Astrocyte (in vitro differentiated cells and primary cell): ENCODE results near the gene NKD1. TPM values are rescaled to one million over a fixed set of nuclear protein-coding genes. Genes with fewer than 3 reads are reported as not detected.

Source experiments
- DNase-seq: peaks from one replicate; pipeline ENCODE4 v3.0.0-alpha.2; 2010; ENCODE audit warnings: low read depth
- FAIRE-seq: peaks from 2 replicates; lab custom pipeline; 2011; peaks lifted over from hg19 to GRCh38; lab: Jason Lieb, UNC
- H2AFZ ChIP-seq: 2 replicates; pipeline ENCODE4 v1.6.0; 2012; ENCODE audit warnings: low read depth, low read length, inconsistent platforms
- H3K27ac ChIP-seq: 2 replicates; pipeline ENCODE4 v1.5.1; 2011; ENCODE audit warnings: low read depth, low read length, inconsistent platforms
- H3K27me3 ChIP-seq: 2 replicates; pipeline ENCODE4 v1.6.0; 2011; ENCODE audit warnings: low read length, inconsistent platforms; ENCODE audit not compliant: insufficient read depth
- H3K36me3 ChIP-seq: 2 replicates; pipeline ENCODE4 v1.5.1; 2011; ENCODE audit warnings: low read length, inconsistent platforms; ENCODE audit not compliant: insufficient read depth
- H3K4me1 ChIP-seq: 2 replicates; pipeline ENCODE4 v1.5.1; 2011; ENCODE audit warnings: low read length, inconsistent platforms; ENCODE audit not compliant: insufficient read depth
- H3K4me2 ChIP-seq: 2 replicates; pipeline ENCODE4 v1.6.0; 2012; ENCODE audit warnings: low read length, inconsistent platforms
- H3K4me3 ChIP-seq: 2 replicates; pipeline ENCODE4 v1.5.1; 2011; ENCODE audit warnings: low read depth, mild to moderate bottlenecking, low read length, inconsistent platforms; ENCODE audit not compliant: insufficient read depth
- H3K79me2 ChIP-seq: 2 replicates; pipeline ENCODE4 v1.6.0; 2012; ENCODE audit warnings: mild to moderate bottlenecking, low read length, inconsistent platforms; ENCODE audit not compliant: insufficient read depth
- H3K9ac ChIP-seq: 2 replicates; pipeline ENCODE4 v1.6.0; 2012; ENCODE audit warnings: mild to moderate bottlenecking, low read length, inconsistent platforms
- H3K9me3 ChIP-seq: 2 replicates; pipeline ENCODE4 v1.5.1; 2012; ENCODE audit warnings: low read depth, mild to moderate bottlenecking, low read length, inconsistent platforms; ENCODE audit not compliant: insufficient read depth
- H4K20me1 ChIP-seq: 2 replicates; pipeline ENCODE4 v1.6.0; 2012; ENCODE audit warnings: low read length, inconsistent platforms; ENCODE audit not compliant: insufficient read depth
- H3K27ac Mint-ChIP-seq: one replicate; pipeline ENCODE4 v1.8.0; 2021; ENCODE audit warnings: mild to moderate bottlenecking, mixed read lengths; ENCODE audit not compliant: unreplicated experiment
- H3K27me3 Mint-ChIP-seq: one replicate; pipeline ENCODE4 v1.8.0; 2021; ENCODE audit warnings: low read depth, mixed read lengths; ENCODE audit not compliant: unreplicated experiment
- H3K36me3 Mint-ChIP-seq: one replicate; pipeline ENCODE4 v1.8.0; 2021; ENCODE audit warnings: low read depth, mixed read lengths; ENCODE audit not compliant: unreplicated experiment
- H3K4me1 Mint-ChIP-seq: one replicate; pipeline ENCODE4 v1.8.0; 2021; ENCODE audit warnings: low read depth, mixed read lengths; ENCODE audit not compliant: unreplicated experiment
- H3K4me3 Mint-ChIP-seq: one replicate; pipeline ENCODE4 v1.8.0; 2021; ENCODE audit warnings: mild to moderate bottlenecking, moderate library complexity, mixed read lengths; ENCODE audit not compliant: unreplicated experiment
- H3K9me3 Mint-ChIP-seq: one replicate; pipeline ENCODE4 v1.8.0; 2021; ENCODE audit warnings: mild to moderate bottlenecking, mixed read lengths; ENCODE audit not compliant: unreplicated experiment
- EZH2 ChIP-seq: IDR thresholded peaks from 2 replicates; pipeline ENCODE4 v1.6.1; 2012; ENCODE audit warnings: mild to moderate bottlenecking, low read length, inconsistent platforms; ENCODE audit not compliant: insufficient read depth
- total RNA-seq: library from RNA; stranded (reverse); gene quantifications from 2 replicates; pipeline ENCODE4 v1.2.1, GENCODE V29; 2021
- TF ChIP-seq, protein P1 (sequence below): IDR thresholded peaks from 2 replicates; pipeline ENCODE4 v1.5.1; 2011; ENCODE audit warnings: low read depth, mild to moderate bottlenecking, inconsistent platforms, low read length, moderate library complexity; ENCODE audit not compliant: insufficient read depth

The NKD1 gene
- total RNA-seq, 1 donor from 2014 or later, result 9.1 TPM

DNA sequence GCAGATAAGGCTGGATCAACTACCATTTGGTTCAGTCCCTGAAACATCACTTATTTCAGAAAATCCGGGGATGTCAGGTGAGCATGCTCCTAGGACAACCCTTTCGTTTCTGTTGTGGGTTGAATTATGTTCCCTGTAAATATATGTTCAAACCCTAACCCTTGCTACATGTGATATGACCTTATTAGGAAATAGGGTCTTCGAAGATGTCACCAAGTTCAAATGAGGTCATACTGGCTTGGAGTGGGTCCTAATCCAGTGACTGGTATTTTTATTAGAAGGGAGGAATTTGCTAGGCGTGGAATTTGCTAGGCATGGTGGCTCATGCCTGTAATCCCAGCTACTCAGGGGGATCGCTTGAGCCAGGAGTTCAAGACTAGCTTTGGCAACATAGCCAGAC lies 111.6 kb downstream of the NKD1 start:
- no peak overlapping the region for H3K27ac ChIP-seq
- H3K9ac ChIP-seq, result no peak overlapping the region
- no peak for DNase-seq
- Mint-ChIP-seq H3K27ac (no peak overlapping the region), H3K4me3 (no peak overlapping the region), H3K9me3 (peaks cover 2% of the 10 kb centered on the region), H3K27me3 (peaks cover 24% of the 10 kb centered on the region), H3K4me1 (no peaks in the 10 kb centered on the region), H3K36me3 (no peaks in the 10 kb centered on the region)
- TF ChIP-seq EZH2, result no peak
- TF ChIP-seq, protein P1, sequence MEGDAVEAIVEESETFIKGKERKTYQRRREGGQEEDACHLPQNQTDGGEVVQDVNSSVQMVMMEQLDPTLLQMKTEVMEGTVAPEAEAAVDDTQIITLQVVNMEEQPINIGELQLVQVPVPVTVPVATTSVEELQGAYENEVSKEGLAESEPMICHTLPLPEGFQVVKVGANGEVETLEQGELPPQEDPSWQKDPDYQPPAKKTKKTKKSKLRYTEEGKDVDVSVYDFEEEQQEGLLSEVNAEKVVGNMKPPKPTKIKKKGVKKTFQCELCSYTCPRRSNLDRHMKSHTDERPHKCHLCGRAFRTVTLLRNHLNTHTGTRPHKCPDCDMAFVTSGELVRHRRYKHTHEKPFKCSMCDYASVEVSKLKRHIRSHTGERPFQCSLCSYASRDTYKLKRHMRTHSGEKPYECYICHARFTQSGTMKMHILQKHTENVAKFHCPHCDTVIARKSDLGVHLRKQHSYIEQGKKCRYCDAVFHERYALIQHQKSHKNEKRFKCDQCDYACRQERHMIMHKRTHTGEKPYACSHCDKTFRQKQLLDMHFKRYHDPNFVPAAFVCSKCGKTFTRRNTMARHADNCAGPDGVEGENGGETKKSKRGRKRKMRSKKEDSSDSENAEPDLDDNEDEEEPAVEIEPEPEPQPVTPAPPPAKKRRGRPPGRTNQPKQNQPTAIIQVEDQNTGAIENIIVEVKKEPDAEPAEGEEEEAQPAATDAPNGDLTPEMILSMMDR, result no peak
- no peaks in the 10 kb centered on the region for H3K79me2 ChIP-seq
- H3K4me3 ChIP-seq, result no peak overlapping the region
- no peaks in the 10 kb centered on the region for H3K36me3 ChIP-seq
- no peak for FAIRE-seq
- H4K20me1 ChIP-seq, result no peaks in the 10 kb centered on the region
- no peak overlapping the region for H3K4me2 ChIP-seq
- H3K27me3 ChIP-seq, result no peaks in the 10 kb centered on the region
- H3K9me3 ChIP-seq, result no peaks in the 10 kb centered on the region
- H2AFZ ChIP-seq, result no peak overlapping the region
- no peaks in the 10 kb centered on the region for H3K4me1 ChIP-seq

DNA sequence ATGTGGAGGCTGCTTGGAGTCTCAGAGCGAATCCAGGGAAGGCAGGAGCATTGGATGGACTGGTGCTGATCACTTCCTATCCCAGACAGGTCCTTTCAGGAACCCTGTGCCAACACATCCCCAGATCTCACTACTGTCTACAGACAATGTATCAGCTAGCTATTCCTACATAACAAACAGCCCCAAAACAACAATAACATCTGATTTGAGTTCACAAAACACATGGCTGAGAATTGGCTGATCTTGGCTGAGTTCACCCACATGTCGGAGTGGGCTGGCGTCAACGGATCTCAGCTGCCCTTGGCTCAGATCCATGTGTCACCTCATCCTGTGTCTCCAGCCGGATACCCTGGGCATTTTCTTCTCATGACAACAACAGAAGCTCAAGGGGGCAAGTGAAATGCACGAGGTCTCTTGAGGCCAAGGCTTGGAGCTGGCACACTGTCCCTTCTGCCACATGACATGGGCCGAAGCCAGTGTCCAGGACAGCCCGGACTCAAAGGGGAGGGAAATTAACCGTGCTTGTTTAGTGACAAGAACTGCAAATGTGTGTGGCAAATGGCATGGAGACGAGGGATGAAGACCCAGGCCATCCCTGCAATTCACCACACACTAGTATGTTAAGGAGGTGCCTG lies 114.2 kb downstream of the NKD1 start:
- Mint-ChIP-seq H3K36me3 (no peaks in the 10 kb centered on the region), H3K9me3 (peaks cover 2% of the 10 kb centered on the region), H3K4me1 (no peaks in the 10 kb centered on the region), H3K27me3 (peaks cover 14% of the 10 kb centered on the region), H3K4me3 (no peak overlapping the region), H3K27ac (no peak overlapping the region)
- no peaks in the 10 kb centered on the region for H4K20me1 ChIP-seq
- no peaks in the 10 kb centered on the region for H3K4me1 ChIP-seq
- H3K9me3 ChIP-seq, result no peaks in the 10 kb centered on the region
- H3K27ac ChIP-seq, result no peak overlapping the region
- H3K4me3 ChIP-seq, result no peak overlapping the region
- TF ChIP-seq, protein P1, result no peak
- no peak for TF ChIP-seq EZH2
- H3K27me3 ChIP-seq, result no peaks in the 10 kb centered on the region
- no peaks in the 10 kb centered on the region for H3K79me2 ChIP-seq
- no peaks in the 10 kb centered on the region for H3K36me3 ChIP-seq
- H3K9ac ChIP-seq, result no peak overlapping the region
- FAIRE-seq, result no peak
- DNase-seq, result no peak
- H3K4me2 ChIP-seq, result no peak overlapping the region
- no peak overlapping the region for H2AFZ ChIP-seq

DNA sequence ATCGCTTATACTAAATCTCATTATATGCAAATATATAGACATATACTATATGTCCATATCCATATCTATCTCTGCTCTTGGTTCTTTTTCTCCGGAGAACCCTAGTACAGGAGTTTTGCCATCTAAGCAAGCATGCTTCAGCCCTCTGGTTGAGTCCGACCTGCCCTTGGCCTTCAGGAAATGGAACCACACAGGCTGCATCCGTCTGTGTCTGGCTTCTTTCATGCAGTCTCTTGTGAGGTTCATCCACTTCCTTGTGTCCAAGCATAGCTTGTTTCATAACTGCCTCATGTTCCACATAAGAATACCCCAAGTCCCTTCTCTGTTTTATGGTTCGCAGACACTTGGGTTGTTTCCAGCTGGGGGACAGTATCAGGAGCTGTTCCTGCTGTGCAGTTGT lies 116.1 kb downstream of the NKD1 start:
- Histone ChIP-seq H3K4me1 (no peaks in the 10 kb centered on the region), H3K9me3 (no peaks in the 10 kb centered on the region), H3K27me3 (no peaks in the 10 kb centered on the region), H3K36me3 (no peaks in the 10 kb centered on the region), H3K4me2 (no peak overlapping the region), H3K79me2 (no peaks in the 10 kb centered on the region), H3K9ac (no peak overlapping the region), H3K27ac (no peak overlapping the region), H2AFZ (no peak overlapping the region), H3K4me3 (no peak overlapping the region), H4K20me1 (no peaks in the 10 kb centered on the region)
- peaks cover 2% of the 10 kb centered on the region for H3K9me3 Mint-ChIP-seq
- FAIRE-seq, result no peak
- TF ChIP-seq EZH2, result no peak
- TF ChIP-seq, protein P1, result no peak
- DNase-seq, result no peak
- H3K27ac Mint-ChIP-seq, result no peak overlapping the region
- no peaks in the 10 kb centered on the region for H3K36me3 Mint-ChIP-seq
- peaks cover 14% of the 10 kb centered on the region for H3K27me3 Mint-ChIP-seq
- H3K4me3 Mint-ChIP-seq, result no peak overlapping the region
- H3K4me1 Mint-ChIP-seq, result peaks cover 5% of the 10 kb centered on the region
